ENCODE measurements around the gene XRCC4.

DNA sequence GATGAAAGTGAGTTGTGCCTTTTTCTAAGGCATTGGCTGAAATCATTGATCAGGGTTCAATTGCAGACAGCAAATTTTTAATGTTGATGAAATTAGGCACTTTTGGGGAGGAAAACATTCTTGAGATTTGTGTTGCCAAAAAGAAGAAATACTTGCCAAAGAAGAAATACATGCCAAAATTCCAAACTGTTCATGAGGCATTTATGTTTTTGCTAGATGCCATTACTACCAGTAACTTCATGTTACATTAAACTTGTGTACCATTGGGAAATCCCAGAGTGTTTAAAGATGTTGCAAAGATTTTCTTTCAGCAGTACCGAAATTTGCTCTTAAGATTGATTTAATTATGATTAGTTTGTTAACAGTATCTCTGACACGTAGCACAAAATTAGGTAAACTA, 7.0 kb downstream of the XRCC4 start:
- TF ChIP-seq, protein P1, sequence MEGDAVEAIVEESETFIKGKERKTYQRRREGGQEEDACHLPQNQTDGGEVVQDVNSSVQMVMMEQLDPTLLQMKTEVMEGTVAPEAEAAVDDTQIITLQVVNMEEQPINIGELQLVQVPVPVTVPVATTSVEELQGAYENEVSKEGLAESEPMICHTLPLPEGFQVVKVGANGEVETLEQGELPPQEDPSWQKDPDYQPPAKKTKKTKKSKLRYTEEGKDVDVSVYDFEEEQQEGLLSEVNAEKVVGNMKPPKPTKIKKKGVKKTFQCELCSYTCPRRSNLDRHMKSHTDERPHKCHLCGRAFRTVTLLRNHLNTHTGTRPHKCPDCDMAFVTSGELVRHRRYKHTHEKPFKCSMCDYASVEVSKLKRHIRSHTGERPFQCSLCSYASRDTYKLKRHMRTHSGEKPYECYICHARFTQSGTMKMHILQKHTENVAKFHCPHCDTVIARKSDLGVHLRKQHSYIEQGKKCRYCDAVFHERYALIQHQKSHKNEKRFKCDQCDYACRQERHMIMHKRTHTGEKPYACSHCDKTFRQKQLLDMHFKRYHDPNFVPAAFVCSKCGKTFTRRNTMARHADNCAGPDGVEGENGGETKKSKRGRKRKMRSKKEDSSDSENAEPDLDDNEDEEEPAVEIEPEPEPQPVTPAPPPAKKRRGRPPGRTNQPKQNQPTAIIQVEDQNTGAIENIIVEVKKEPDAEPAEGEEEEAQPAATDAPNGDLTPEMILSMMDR (IDR thresholded peaks at IDR 0.05) = no peak
- no peak for TF ChIP-seq POLR2A (IDR thresholded peaks at IDR 0.05)

Data from heart left ventricle (tissue), 13 donors.